Large intestine (tissue), 3 donors: ENCODE data around the gene SLC22A15. TPM values are rescaled to one million over a fixed set of nuclear protein-coding genes. Genes with fewer than 3 reads are reported as not detected.
"Not testable (repeated sequence)": the region's sequence is repeated elsewhere in the genome, so short reads cannot be mapped to it uniquely, and the experiment has no call there.

Experiments used
- DNase-seq, 2 donors: peaks; one replicate each; pipeline versions ENCODE4 v3.0.0 to v3.0.0-alpha.2; 2013
- H3K27ac ChIP-seq: one replicate; pipeline ENCODE4 v1.5.1; 2013; ENCODE audit warnings: low read length
- H3K27me3 ChIP-seq: 2 replicates; pipeline ENCODE4 v1.6.1; 2013; ENCODE audit warnings: low read length; ENCODE audit not compliant: control insufficient read depth, insufficient read depth
- H3K36me3 ChIP-seq: 2 replicates; pipeline ENCODE4 v1.6.1; 2013; ENCODE audit warnings: low read length; ENCODE audit not compliant: control insufficient read depth, insufficient read depth
- H3K4me1 ChIP-seq: one replicate; pipeline ENCODE4 v1.6.1; 2013; ENCODE audit warnings: low read length; ENCODE audit not compliant: control insufficient read depth, insufficient read depth
- H3K4me3 ChIP-seq: one replicate; pipeline ENCODE4 v1.5.1; 2013; ENCODE audit warnings: low read length
- H3K9me3 ChIP-seq: one replicate; pipeline ENCODE4 v1.6.1; 2013; ENCODE audit warnings: mild to moderate bottlenecking, low read depth, low read length, moderate library complexity; ENCODE audit not compliant: control insufficient read depth
- WGBS: methylation state at CpG from one replicate; pipeline ENCODE4 v1.1.5; 2013; ENCODE audit warnings: low lambda C conversion rate; ENCODE audit not compliant: insufficient coverage; 5-methylcytosine and 5-hydroxymethylcytosine counted together
- polyA plus RNA-seq: library from polyadenylated mRNA; unstranded; fragments of 120-200 nt; gene quantifications from one replicate; pipeline ENCODE4 v1.2.1, GENCODE V29; 2013

The SLC22A15 gene
- polyA plus RNA-seq, 1 donor = 2.8 TPM

GRCh38 chr1:115954684-115955083 is 21.6 kb upstream of the SLC22A15 start:
- Histone ChIP-seq H3K27ac (no peak overlapping the region), H3K36me3 (no peaks in the 10 kb centered on the region), H3K4me1 (no peaks in the 10 kb centered on the region), H3K9me3 (no peaks in the 10 kb centered on the region), H3K4me3 (no peak overlapping the region), H3K27me3 (peaks cover 4% of the 10 kb centered on the region)
- DNase-seq = no peak
- 77% methylated on average over 2 of the region's 2 CpGs for WGBS

GRCh38 chr1:115955228-115955627 is 21.1 kb upstream of the SLC22A15 start:
- H3K27ac ChIP-seq = no peak overlapping the region
- no peaks in the 10 kb centered on the region for H3K36me3 ChIP-seq
- peaks cover 2% of the 10 kb centered on the region for H3K27me3 ChIP-seq
- H3K4me3 ChIP-seq = no peak overlapping the region
- no peaks in the 10 kb centered on the region for H3K4me1 ChIP-seq
- DNase-seq = no peak
- WGBS = no CpG with 5 or more reads among the region's 1 CpG
- H3K9me3 ChIP-seq = no peaks in the 10 kb centered on the region

GRCh38 chr1:115958866-115959265 is 17.4 kb upstream of the SLC22A15 start:
- no peaks in the 10 kb centered on the region for H3K27me3 ChIP-seq
- no CpG with 5 or more reads among the region's 2 CpGs for WGBS
- H3K9me3 ChIP-seq = no peaks in the 10 kb centered on the region
- no peak overlapping the region for H3K27ac ChIP-seq
- H3K4me3 ChIP-seq = no peak overlapping the region
- no peak for DNase-seq
- no peaks in the 10 kb centered on the region for H3K4me1 ChIP-seq
- no peaks in the 10 kb centered on the region for H3K36me3 ChIP-seq

- 20% methylated on average over 1 of the region's 2 CpGs for WGBS
Measured at GRCh38 chr1:115969509-115969908, 6.8 kb upstream of the SLC22A15 start.

GRCh38 chr1:115971778-115972177 is 4.5 kb upstream of the SLC22A15 start:
- not testable (repeated sequence) for H3K27me3 ChIP-seq, H3K9me3 ChIP-seq, H3K36me3 ChIP-seq, H3K4me3 ChIP-seq, DNase-seq, H3K4me1 ChIP-seq, H3K27ac ChIP-seq
- no CpG with 5 or more reads among the region's 7 CpGs for WGBS

More at GRCh38 chr1:115969509-115969908, 6.8 kb upstream of the SLC22A15 start:
- no peaks in the 10 kb centered on the region for H3K9me3 ChIP-seq
- no peaks in the 10 kb centered on the region for H3K36me3 ChIP-seq
- no peaks in the 10 kb centered on the region for H3K27me3 ChIP-seq
- peak in 1 of 2 donors; percentile 15 for DNase-seq
- no peak overlapping the region for H3K4me3 ChIP-seq
- H3K4me1 ChIP-seq = no peaks in the 10 kb centered on the region
- H3K27ac ChIP-seq = no peak overlapping the region

GRCh38 chr1:115973154-115973553 is 3.2 kb upstream of the SLC22A15 start:
- DNase-seq = no peak
- Histone ChIP-seq H3K27me3 (no peaks in the 10 kb centered on the region), H3K9me3 (no peaks in the 10 kb centered on the region), H3K27ac (no peak overlapping the region), H3K36me3 (no peaks in the 10 kb centered on the region), H3K4me1 (no peaks in the 10 kb centered on the region), H3K4me3 (no peak overlapping the region)
- WGBS = 100% methylated on average over 1 of the region's 1 CpG

- H3K27me3 ChIP-seq = no peaks in the 10 kb centered on the region
- no peaks in the 10 kb centered on the region for H3K36me3 ChIP-seq
- WGBS = 70% methylated on average over 2 of the region's 11 CpGs
- DNase-seq = no peak
- H3K27ac ChIP-seq = peak overlapping the region; percentile 38
- no peaks in the 10 kb centered on the region for H3K4me1 ChIP-seq
- peak overlapping the region; percentile 55 for H3K4me3 ChIP-seq
- no peaks in the 10 kb centered on the region for H3K9me3 ChIP-seq
Measured at GRCh38 chr1:115975569-115976061, 698 bp upstream of the SLC22A15 start.

GRCh38 chr1:115976921-115977498 is 697 bp downstream of the SLC22A15 start:
- Histone ChIP-seq H3K4me3 (peak overlapping the region; percentile 12), H3K36me3 (no peaks in the 10 kb centered on the region), H3K27ac (peak overlapping the region; percentile 6), H3K9me3 (no peaks in the 10 kb centered on the region), H3K27me3 (no peaks in the 10 kb centered on the region), H3K4me1 (no peaks in the 10 kb centered on the region)
- peak in 1 of 2 donors; percentile 9 for DNase-seq
- WGBS = 67% methylated on average over 1 of the region's 15 CpGs

- Histone ChIP-seq H3K27ac (peak overlapping the region; percentile 6), H3K27me3 (no peaks in the 10 kb centered on the region), H3K4me3 (no peak overlapping the region), H3K36me3 (no peaks in the 10 kb centered on the region), H3K9me3 (no peaks in the 10 kb centered on the region), H3K4me1 (no peaks in the 10 kb centered on the region)
- DNase-seq = peak; percentile 54 to 58
- 81% methylated on average over 3 of the region's 9 CpGs for WGBS
Measured at GRCh38 chr1:115977499-115978258, 1.4 kb downstream of the SLC22A15 start.

- no peak overlapping the region for H3K4me3 ChIP-seq
Measured at GRCh38 chr1:115978292-115978941, 2.1 kb downstream of the SLC22A15 start.

More at GRCh38 chr1:115978292-115978941, 2.1 kb downstream of the SLC22A15 start:
- Histone ChIP-seq H3K27ac (no peak overlapping the region), H3K4me1 (no peaks in the 10 kb centered on the region), H3K36me3 (no peaks in the 10 kb centered on the region), H3K9me3 (no peaks in the 10 kb centered on the region), H3K27me3 (no peaks in the 10 kb centered on the region)
- DNase-seq = no peak
- no CpG with 5 or more reads among the region's 6 CpGs for WGBS
